Renal pelvis (tissue), 3 donors: ENCODE measurements around the gene TNFSF18. TPM values are rescaled to one million over a fixed set of nuclear protein-coding genes. Genes with fewer than 3 reads are reported as not detected.

ENCODE experiments used
- polyA plus RNA-seq, 3 donors: library from polyadenylated mRNA; unstranded; fragments of 120-200 nt; gene quantifications; one replicate each; pipeline ENCODE4 v1.2.1, GENCODE V29; 2013; ENCODE audit not compliant: insufficient read length in 3 of 3

TNFSF18 gene
- polyA plus RNA-seq, 3 donors = 0.10 to 0.11 TPM; not detected in 1

Other genes starting within 250 kb of the TNFSF18 start
- gene TNFSF4, start 156.4 kb upstream of the TNFSF18 start, polyA plus RNA-seq = 1 to 10 TPM; 1.2 to 2.0 (median 1.6) TPM